ENCODE measurements around the gene CENPC. TPM values are rescaled to one million over a fixed set of nuclear protein-coding genes. Genes with fewer than 3 reads are reported as not detected.

CENPC gene
- total and polyA plus RNA-seq, 2 experiments from 2014 or later: 21.6 to 24.5 TPM

- Histone ChIP-seq H3K4me3 (no peak overlapping the region), H3K9me2 (ENCODE audit: insufficient read depth) (no peaks in the 10 kb centered on the region), H3K27me3 (ENCODE audit: insufficient read depth) (no peaks in the 10 kb centered on the region), H3F3A (replicated peaks; ENCODE audit: low read depth) (no peaks in the 10 kb centered on the region), H3K36me3 (ENCODE audit: insufficient read depth) (peaks cover 15% of the 10 kb centered on the region; the same call in 1 of the 2 replicates), H3K27ac (ENCODE audit: low read depth) (no peak overlapping the region), H4K20me1 (replicated peaks; ENCODE audit: insufficient read depth) (no peaks in the 10 kb centered on the region; the same call in 1 of the 2 replicates), H2AFZ (no peak overlapping the region), H3K4me2 (no peak overlapping the region), H3K4me1 (ENCODE audit: insufficient read depth) (0 out of 2 replicates have a peak, but pooled peaks cover 5% of the 10 kb centered on the region), H3K79me2 (replicated peaks; ENCODE audit: insufficient read depth) (peaks cover 41% of the 10 kb centered on the region)
- no peak for ATAC-seq
- peaks cover 2% of the 10 kb centered on the region; the same call in 2 of the 3 replicates for H3K4me1 Mint-ChIP-seq
- H3K27me3 Mint-ChIP-seq (ENCODE audit: insufficient read depth, low read depth, poor library complexity): peaks cover 4% of the 10 kb centered on the region
- peaks cover 23% of the 10 kb centered on the region; the same call in 2 of the 3 replicates for H3K36me3 Mint-ChIP-seq (ENCODE audit: low read depth)
- no peak overlapping the region for H3K27ac Mint-ChIP-seq
- TF ChIP-seq NANOG (IDR thresholded peaks at IDR 0.05; ENCODE audit: borderline replicate concordance): no peak
- TF ChIP-seq POLR2AphosphoS5 (IDR thresholded peaks at IDR 0.05; ENCODE audit: low read depth): no peak
- TF ChIP-seq EZH2 (IDR thresholded peaks at IDR 0.05; ENCODE audit: low read depth, unreplicated experiment): no peak
- TF ChIP-seq JUNB (IDR thresholded peaks at IDR 0.05; ENCODE audit: unreplicated experiment): no peak
- TF ChIP-seq STAT1 (IDR thresholded peaks at IDR 0.05; ENCODE audit: unreplicated experiment): no peak
- TF ChIP-seq ZNF331 (CRISPR knock-in tag; IDR thresholded peaks at IDR 0.05; ENCODE audit: low read depth): no peak
- TF ChIP-seq ETS1 (IDR thresholded peaks at IDR 0.05): no peak
- no peak for TF ChIP-seq CREB1 (CRISPR knock-in tag; IDR thresholded peaks at IDR 0.05; ENCODE audit: low read depth)
- TF ChIP-seq ZNF462 (CRISPR knock-in tag; IDR thresholded peaks at IDR 0.05): no peak
- TF ChIP-seq EZH2phosphoT487 (IDR thresholded peaks at IDR 0.05; ENCODE audit: unreplicated experiment): no peak
- no peak for TF ChIP-seq ZNF114 (CRISPR knock-in tag; IDR thresholded peaks at IDR 0.05)
- H3K4me3 Mint-ChIP-seq: no peak overlapping the region
- no peaks in the 10 kb centered on the region for H3K9me3 Mint-ChIP-seq
- DNase-seq (ENCODE audit: low spot score): no peak
Measured at GRCh38 chr4:67542076-67542475, 3.2 kb downstream of the CENPC start.
